Common myeloid progenitor, CD34-positive (primary cell): Measurements from ENCODE around the gene MAGEA1. TPM values are rescaled to one million over a fixed set of nuclear protein-coding genes. Genes with fewer than 3 reads are reported as not detected.
"Not testable (repeated sequence)": the region's sequence is repeated elsewhere in the genome, so short reads cannot be mapped to it uniquely, and the experiment has no call there.

ENCODE experiments used
- CTCF ChIA-PET: fragments of 350-600 bp; sonication (Branson Sonifier 250); formaldehyde crosslinking; loops from one replicate; lab custom pipeline; 2021; ENCODE audit warnings: antibody characterized with exemption; lab: Charles Lee
- POLR2A ChIA-PET: fragments of 350-600 bp; sonication (Branson Sonifier 250); formaldehyde crosslinking; loops from one replicate; lab custom pipeline; 2021; ENCODE audit warnings: antibody characterized with exemption; lab: Charles Lee
- DNase-seq, 3 donors: peaks; one replicate each; pipeline versions ENCODE4 v3.0.0 to v3.0.0-alpha.2; 2013
- H3K27ac ChIP-seq, 2 experiments: 1 replicate in 1 of 2; 2 replicates in 1 of 2; pipeline ENCODE4 v1.7.0; 2013; ENCODE audit warnings: inconsistent platforms in 2 of 2, low read length in 2 of 2, mild to moderate bottlenecking in 2 of 2, low read depth in 1 of 2, moderate library complexity in 1 of 2; ENCODE audit not compliant: severe bottlenecking in 2 of 2, insufficient read depth in 1 of 2, poor library complexity in 1 of 2
- H3K27me3 ChIP-seq, 5 experiments: replicated peaks in 2 of 5; 1 replicate in 3 of 5; 2 replicates in 2 of 5; pipeline versions ENCODE4 v1.6.1 to v1.7.0; 2013; ENCODE audit warnings: low read length in 4 of 5, mild to moderate bottlenecking in 2 of 5, moderate library complexity in 2 of 5, inconsistent platforms in 1 of 5; ENCODE audit not compliant: insufficient read depth in 5 of 5, control insufficient read depth in 4 of 5
- H3K36me3 ChIP-seq, 4 experiments: 1 replicate in 2 of 4; 2 replicates in 2 of 4; pipeline versions ENCODE4 v1.6.1 to v1.7.0; 2013; ENCODE audit warnings: low read length in 3 of 4, control low read depth in 1 of 4, mild to moderate bottlenecking in 1 of 4; ENCODE audit not compliant: control insufficient read depth in 4 of 4, insufficient read depth in 4 of 4
- H3K4me1 ChIP-seq, 4 experiments: 1 replicate in 3 of 4; 2 replicates in 1 of 4; pipeline versions ENCODE4 v1.6.1 to v1.7.1; 2013; ENCODE audit warnings: low read length in 3 of 4, mild to moderate bottlenecking in 3 of 4, control low read depth in 1 of 4, inconsistent platforms in 1 of 4, moderate library complexity in 1 of 4; ENCODE audit not compliant: control insufficient read depth in 4 of 4, insufficient read depth in 4 of 4; ENCODE audit errors: control extremely low read depth in 1 of 4
- H3K4me3 ChIP-seq, 7 experiments: 1 replicate in 4 of 7; 2 replicates in 3 of 7; pipeline versions ENCODE4 v1.5.1 to v1.7.0; 2013; ENCODE audit warnings: mild to moderate bottlenecking in 7 of 7, low read length in 6 of 7, moderate library complexity in 6 of 7, inconsistent platforms in 2 of 7, low read depth in 2 of 7, control low read depth in 1 of 7; ENCODE audit not compliant: insufficient read depth in 4 of 7, control insufficient read depth in 1 of 7; ENCODE audit errors: extremely low read depth in 1 of 7
- H3K9me3 ChIP-seq, 5 experiments: 1 replicate in 4 of 5; 2 replicates in 1 of 5; pipeline versions ENCODE4 v1.6.1 to v1.7.1; 2013; ENCODE audit warnings: low read length in 4 of 5, mild to moderate bottlenecking in 2 of 5, inconsistent platforms in 1 of 5, low read depth in 1 of 5, moderate library complexity in 1 of 5; ENCODE audit not compliant: control insufficient read depth in 4 of 5, insufficient read depth in 2 of 5; ENCODE audit errors: control extremely low read depth in 1 of 5
- WGBS: methylation state at CpG from one replicate; pipeline ENCODE4 v1.1.5; 2013; ENCODE audit not compliant: insufficient coverage; 5-methylcytosine and 5-hydroxymethylcytosine counted together
- polyA plus RNA-seq: library from polyadenylated mRNA; unstranded; fragments of 120-200 nt; gene quantifications from one replicate; pipeline ENCODE4 v1.2.1, GENCODE V29; 2013

MAGEA1 gene
- not detected for polyA plus RNA-seq

GRCh38 chrX:153179131-153179530, at the start of gene MAGEA1:
TSS of gene MAGEA1 (plus strand) at chrX:153179284. CDS start at chrX:153182390, 3,106 bp downstream.
- peaks cover 0 to 13% (median 0%) of the 10 kb centered on the region in 5 experiments for H3K27me3 ChIP-seq
- 95% methylated on average over 11 of the region's 19 CpGs for WGBS
- H3K27ac ChIP-seq = no peak within 1 kb of the TSS
- H3K9me3 ChIP-seq = peaks cover 0 to under 1% (median 0%) of the 10 kb centered on the region in 5 experiments
- no peak for DNase-seq
- no peaks in the 10 kb centered on the region for H3K36me3 ChIP-seq
- no peaks in the 10 kb centered on the region for H3K4me1 ChIP-seq
- CTCF ChIA-PET = no interaction called here
- POLR2A ChIA-PET = no interaction called here
- no peak within 1 kb of the TSS for H3K4me3 ChIP-seq

GRCh38 chrX:153132924-153133323, 46.2 kb upstream of the MAGEA1 start:
- H3K27ac ChIP-seq, H3K27me3 ChIP-seq, H3K36me3 ChIP-seq, H3K9me3 ChIP-seq, DNase-seq, H3K4me3 ChIP-seq, CTCF ChIA-PET, H3K4me1 ChIP-seq, POLR2A ChIA-PET: not testable (repeated sequence)
- no CpG with 5 or more reads among the region's 12 CpGs for WGBS

- H3K4me1 ChIP-seq, H3K9me3 ChIP-seq, H3K27me3 ChIP-seq, H3K4me3 ChIP-seq, POLR2A ChIA-PET, DNase-seq, CTCF ChIA-PET, H3K27ac ChIP-seq, H3K36me3 ChIP-seq: not testable (repeated sequence)
- no CpG with 5 or more reads among the region's 4 CpGs for WGBS
Measured at GRCh38 chrX:153139074-153139473, 40.0 kb upstream of the MAGEA1 start.

GRCh38 chrX:153146288-153146687, 32.8 kb upstream of the MAGEA1 start:
- H3K27ac ChIP-seq, H3K36me3 ChIP-seq, H3K9me3 ChIP-seq, CTCF ChIA-PET, POLR2A ChIA-PET, DNase-seq, H3K4me1 ChIP-seq, H3K4me3 ChIP-seq, H3K27me3 ChIP-seq: not testable (repeated sequence)
- no CpG with 5 or more reads among the region's 7 CpGs for WGBS

GRCh38 chrX:153153516-153153915, 25.6 kb upstream of the MAGEA1 start:
- DNase-seq = no peak
- H3K9me3 ChIP-seq = peaks cover 0 to 3% (median 0%) of the 10 kb centered on the region in 5 experiments
- H3K4me3 ChIP-seq = no peak overlapping the region
- peaks cover 0 to 11% (median 2%) of the 10 kb centered on the region in 5 experiments for H3K27me3 ChIP-seq
- ChIA-PET CTCF (no interaction called here), POLR2A (no interaction called here)
- H3K27ac ChIP-seq = no peak overlapping the region
- H3K4me1 ChIP-seq = no peaks in the 10 kb centered on the region
- no CpG with 5 or more reads among the region's 3 CpGs for WGBS
- no peaks in the 10 kb centered on the region for H3K36me3 ChIP-seq

GRCh38 chrX:153157450-153157849, 21.6 kb upstream of the MAGEA1 start:
- H3K4me3 ChIP-seq = no peak overlapping the region
- DNase-seq = no peak
- H3K4me1 ChIP-seq = no peaks in the 10 kb centered on the region
- H3K27ac ChIP-seq = no peak overlapping the region
- 83% methylated on average over 4 of the region's 5 CpGs for WGBS
- POLR2A ChIA-PET = no interaction called here
- no peaks in the 10 kb centered on the region for H3K36me3 ChIP-seq
- H3K9me3 ChIP-seq = no peaks in the 10 kb centered on the region
- CTCF ChIA-PET = no interaction called here
- peaks cover 0 to 6% (median 2%) of the 10 kb centered on the region in 5 experiments for H3K27me3 ChIP-seq

GRCh38 chrX:153158319-153158718, 20.8 kb upstream of the MAGEA1 start:
- peaks cover 0 to 1% (median 0%) of the 10 kb centered on the region in 5 experiments for H3K9me3 ChIP-seq
- H3K4me1 ChIP-seq = no peaks in the 10 kb centered on the region
- H3K4me3 ChIP-seq = no peak overlapping the region
- H3K36me3 ChIP-seq = no peaks in the 10 kb centered on the region
- ChIA-PET POLR2A (no interaction called here), CTCF (no interaction called here)
- H3K27ac ChIP-seq = no peak overlapping the region
- no peak for DNase-seq
- 91% methylated on average over 7 of the region's 7 CpGs for WGBS
- H3K27me3 ChIP-seq = peaks cover 0 to 6% (median 2%) of the 10 kb centered on the region in 5 experiments
